ENCODE results near the gene RHOV.

DNA sequence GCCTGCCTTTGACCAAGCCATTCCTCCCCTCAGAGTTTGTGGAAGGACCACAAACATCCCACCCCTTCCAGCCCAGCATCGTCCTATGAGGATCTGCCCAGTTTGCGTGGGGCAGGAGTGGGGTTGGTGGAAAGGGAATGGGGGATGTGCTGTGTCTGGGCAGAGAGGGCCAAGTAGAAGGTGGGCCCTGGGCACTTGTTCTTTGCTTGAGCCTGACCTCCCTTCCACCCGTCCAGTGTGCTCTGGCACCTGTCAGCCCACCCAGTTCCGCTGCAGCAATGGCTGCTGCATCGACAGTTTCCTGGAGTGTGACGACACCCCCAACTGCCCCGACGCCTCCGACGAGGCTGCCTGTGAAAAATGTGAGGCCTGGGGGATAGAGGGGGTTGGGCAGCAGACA, 19.9 kb downstream of the RHOV start:
- TF ChIP-seq, protein P1, sequence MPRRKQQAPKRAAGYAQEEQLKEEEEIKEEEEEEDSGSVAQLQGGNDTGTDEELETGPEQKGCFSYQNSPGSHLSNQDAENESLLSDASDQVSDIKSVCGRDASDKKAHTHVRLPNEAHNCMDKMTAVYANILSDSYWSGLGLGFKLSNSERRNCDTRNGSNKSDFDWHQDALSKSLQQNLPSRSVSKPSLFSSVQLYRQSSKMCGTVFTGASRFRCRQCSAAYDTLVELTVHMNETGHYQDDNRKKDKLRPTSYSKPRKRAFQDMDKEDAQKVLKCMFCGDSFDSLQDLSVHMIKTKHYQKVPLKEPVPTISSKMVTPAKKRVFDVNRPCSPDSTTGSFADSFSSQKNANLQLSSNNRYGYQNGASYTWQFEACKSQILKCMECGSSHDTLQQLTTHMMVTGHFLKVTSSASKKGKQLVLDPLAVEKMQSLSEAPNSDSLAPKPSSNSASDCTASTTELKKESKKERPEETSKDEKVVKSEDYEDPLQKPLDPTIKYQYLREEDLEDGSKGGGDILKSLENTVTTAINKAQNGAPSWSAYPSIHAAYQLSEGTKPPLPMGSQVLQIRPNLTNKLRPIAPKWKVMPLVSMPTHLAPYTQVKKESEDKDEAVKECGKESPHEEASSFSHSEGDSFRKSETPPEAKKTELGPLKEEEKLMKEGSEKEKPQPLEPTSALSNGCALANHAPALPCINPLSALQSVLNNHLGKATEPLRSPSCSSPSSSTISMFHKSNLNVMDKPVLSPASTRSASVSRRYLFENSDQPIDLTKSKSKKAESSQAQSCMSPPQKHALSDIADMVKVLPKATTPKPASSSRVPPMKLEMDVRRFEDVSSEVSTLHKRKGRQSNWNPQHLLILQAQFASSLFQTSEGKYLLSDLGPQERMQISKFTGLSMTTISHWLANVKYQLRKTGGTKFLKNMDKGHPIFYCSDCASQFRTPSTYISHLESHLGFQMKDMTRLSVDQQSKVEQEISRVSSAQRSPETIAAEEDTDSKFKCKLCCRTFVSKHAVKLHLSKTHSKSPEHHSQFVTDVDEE (CRISPR knock-in tag; IDR thresholded peaks at IDR 0.05) = no peak
- TF ChIP-seq ZFP30 (CRISPR knock-in tag; IDR thresholded peaks at IDR 0.05) = no peak
- TF ChIP-seq ZNF565 (CRISPR knock-in tag; conservative IDR thresholded peaks at IDR 0.05; ENCODE audit: low read depth) = no peak
- no peak for TF ChIP-seq ZFP3 (CRISPR knock-in tag; IDR thresholded peaks at IDR 0.05)
- no peak for TF ChIP-seq GLIS3 (CRISPR knock-in tag; IDR thresholded peaks at IDR 0.05)
- TF ChIP-seq, protein P2, sequence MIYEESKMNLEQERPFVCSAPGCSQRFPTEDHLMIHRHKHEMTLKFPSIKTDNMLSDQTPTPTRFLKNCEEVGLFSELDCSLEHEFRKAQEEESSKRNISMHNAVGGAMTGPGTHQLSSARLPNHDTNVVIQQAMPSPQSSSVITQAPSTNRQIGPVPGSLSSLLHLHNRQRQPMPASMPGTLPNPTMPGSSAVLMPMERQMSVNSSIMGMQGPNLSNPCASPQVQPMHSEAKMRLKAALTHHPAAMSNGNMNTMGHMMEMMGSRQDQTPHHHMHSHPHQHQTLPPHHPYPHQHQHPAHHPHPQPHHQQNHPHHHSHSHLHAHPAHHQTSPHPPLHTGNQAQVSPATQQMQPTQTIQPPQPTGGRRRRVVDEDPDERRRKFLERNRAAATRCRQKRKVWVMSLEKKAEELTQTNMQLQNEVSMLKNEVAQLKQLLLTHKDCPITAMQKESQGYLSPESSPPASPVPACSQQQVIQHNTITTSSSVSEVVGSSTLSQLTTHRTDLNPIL (CRISPR knock-in tag; IDR thresholded peaks at IDR 0.05; ENCODE audit: low read depth) = no peak
